HEK293 (cell line): ENCODE data around the gene LRRC34.

Source experiments
- CTCF ChIA-PET: fragments of 350-600 bp; formaldehyde crosslinking; extraction: SDS; loops from one replicate; lab custom pipeline; 2021; ENCODE audit warnings: antibody characterized with exemption; lab: Yijun Ruan, JAX
- POLR2A ChIA-PET: fragments of 300-600 bp; formaldehyde crosslinking; extraction: SDS; loops from one replicate; lab custom pipeline; 2020; ENCODE audit warnings: antibody characterized with exemption, inconsistent platforms; lab: Yijun Ruan, JAX
- H3K27ac ChIP-seq: fragments of 200-500 bp; sonication (Bioruptor generic); 2 replicates; pipeline ENCODE4 v1.5.1; 2014; ENCODE audit warnings: low read depth, low read length, control low read depth, inconsistent platforms; ENCODE audit errors: extremely low read depth
- H3K36me3 ChIP-seq, 2 experiments: fragments of 200-500 bp in 1 of 2; sonication (Bioruptor generic) in 1 of 2; 1 replicate in 1 of 2; 2 replicates in 1 of 2; pipeline ENCODE4 v1.5.1; 2014 to 2017; ENCODE audit warnings: inconsistent platforms in 2 of 2, low read length in 2 of 2; ENCODE audit not compliant: control insufficient read depth in 2 of 2, insufficient read depth in 1 of 2
- H3K4me1 ChIP-seq: fragments of 200-500 bp; sonication (Bioruptor generic); 2 replicates; pipeline ENCODE4 v1.5.1; 2014; ENCODE audit warnings: mild to moderate bottlenecking, low read length, inconsistent platforms; ENCODE audit not compliant: control insufficient read depth, insufficient read depth
- H3K4me3 ChIP-seq: 2 replicates; pipeline ENCODE4 v1.5.1; 2011; ENCODE audit warnings: low read depth, mild to moderate bottlenecking, control low read depth, low read length, moderate library complexity
- H3K9me3 ChIP-seq: fragments of 200-500 bp; sonication (Bioruptor generic); 2 replicates; pipeline ENCODE4 v1.5.1; 2014; ENCODE audit warnings: low read depth, low read length, inconsistent platforms; ENCODE audit not compliant: control insufficient read depth, insufficient read depth
- PRDM4 ChIP-seq: fragments of 450-650 bp; formaldehyde crosslinking; IDR thresholded peaks from 2 replicates; pipeline ENCODE4 v1.5.1; 2017; ENCODE audit warnings: missing biosample characterization, missing genetic modification characterization
- SCRT2 ChIP-seq: fragments of 450-650 bp; formaldehyde crosslinking; IDR thresholded peaks from 2 replicates; pipeline ENCODE4 v1.5.1; 2016; ENCODE audit warnings: missing biosample characterization, missing genetic modification characterization
- SETDB1 ChIP-seq: IDR thresholded peaks from one replicate; pipeline ENCODE4 v1.6.1; 2017; ENCODE audit warnings: mild to moderate bottlenecking, low read length, moderate library complexity, mixed read lengths; ENCODE audit not compliant: insufficient read length
- ZNF121 ChIP-seq: fragments of 450-650 bp; formaldehyde crosslinking; IDR thresholded peaks from 2 replicates; pipeline ENCODE4 v1.5.1; 2016; ENCODE audit warnings: missing biosample characterization, missing genetic modification characterization
- ZNF148 ChIP-seq: fragments of 450-650 bp; formaldehyde crosslinking; IDR thresholded peaks from 2 replicates; pipeline ENCODE4 v1.5.0; 2017; ENCODE audit warnings: missing biosample characterization, missing genetic modification characterization, borderline replicate concordance
- ZNF248 ChIP-seq: fragments of 450-650 bp; formaldehyde crosslinking; IDR thresholded peaks from 2 replicates; pipeline ENCODE4 v1.5.1; 2017; ENCODE audit warnings: missing biosample characterization, missing genetic modification characterization
- ZNF266 ChIP-seq: fragments of 450-650 bp; formaldehyde crosslinking; IDR thresholded peaks from 2 replicates; pipeline ENCODE4 v1.5.1; 2016; ENCODE audit warnings: missing biosample characterization, missing genetic modification characterization, low read depth
- ZNF391 ChIP-seq: fragments of 450-650 bp; formaldehyde crosslinking; IDR thresholded peaks from 2 replicates; pipeline ENCODE4 v1.5.1; 2016; ENCODE audit warnings: low read depth, missing biosample characterization, missing genetic modification characterization, borderline replicate concordance
- ZNF404 ChIP-seq: fragments of 450-650 bp; formaldehyde crosslinking; IDR thresholded peaks from 2 replicates; pipeline ENCODE4 v1.5.1; 2017; ENCODE audit warnings: missing biosample characterization, missing genetic modification characterization
- ZNF510 ChIP-seq: fragments of 450-650 bp; formaldehyde crosslinking; IDR thresholded peaks from 2 replicates; pipeline ENCODE4 v1.5.1; 2018; ENCODE audit warnings: mild to moderate bottlenecking, missing genetic modification characterization, missing biosample characterization; ENCODE audit not compliant: insufficient replicate concordance
- ZNF513 ChIP-seq: fragments of 450-650 bp; IDR thresholded peaks from 2 replicates; pipeline ENCODE4 v1.5.1; 2018; ENCODE audit warnings: missing biosample characterization, missing genetic modification characterization
- ZNF560 ChIP-seq: fragments of 450-650 bp; formaldehyde crosslinking; IDR thresholded peaks from 2 replicates; pipeline ENCODE4 v1.5.1; 2017; ENCODE audit warnings: missing biosample characterization, missing genetic modification characterization, borderline replicate concordance
- ZNF629 ChIP-seq: fragments of 450-650 bp; formaldehyde crosslinking; IDR thresholded peaks from 2 replicates; pipeline ENCODE4 v1.5.1; 2017; ENCODE audit warnings: missing biosample characterization, missing genetic modification characterization
- ZSCAN16 ChIP-seq: fragments of 450-650 bp; formaldehyde crosslinking; IDR thresholded peaks from 2 replicates; pipeline ENCODE4 v1.5.1; 2016; ENCODE audit warnings: missing biosample characterization, missing genetic modification characterization
- ZSCAN18 ChIP-seq: fragments of 450-650 bp; formaldehyde crosslinking; IDR thresholded peaks from 2 replicates; pipeline ENCODE4 v1.5.1; 2016; ENCODE audit warnings: missing biosample characterization, missing genetic modification characterization

LRRC34 gene

GRCh38 chr3:169777822-169778221 is 34.9 kb downstream of the LRRC34 start:
- Histone ChIP-seq H3K27ac (no peak overlapping the region), H3K4me3 (no peak overlapping the region), H3K36me3 (peaks cover 25 to 83% of the 10 kb centered on the region in 2 experiments), H3K9me3 (no peaks in the 10 kb centered on the region), H3K4me1 (no peaks in the 10 kb centered on the region)
- ChIA-PET CTCF (interaction anchor here (0.5 to 0.6 kb wide), 2 partner anchors 361 to 1614 kb away, joined by 3 read pairs; no protein-coding TSS in a partner anchor), POLR2A (no interaction called here)
- TF ChIP-seq ZNF404 (tag by site-specific recombination) (no peak), ZNF121 (tag by site-specific recombination) (peak; percentile 64; the same call in 1 of the 2 replicates), SCRT2 (tag by site-specific recombination) (no peak), PRDM4 (tag by site-specific recombination) (no peak), ZNF266 (tag by site-specific recombination) (no peak), ZNF391 (no peak), ZSCAN18 (no peak), ZNF148 (tag by site-specific recombination) (no peak)

- Histone ChIP-seq H3K4me3 (peak overlapping the region; percentile 93), H3K9me3 (no peaks in the 10 kb centered on the region), H3K27ac (no peak overlapping the region), H3K36me3 (peaks cover 3 to 48% of the 10 kb centered on the region in 2 experiments), H3K4me1 (no peaks in the 10 kb centered on the region)
- CTCF ChIA-PET = interaction anchor here (0.6 kb wide), 1 partner anchor 704 kb away, joined by 4 read pairs; no protein-coding TSS in a partner anchor
- no peak for TF ChIP-seq ZSCAN16 (tag by site-specific recombination)
- no peak for TF ChIP-seq ZNF510 (tag by site-specific recombination)
- no peak for TF ChIP-seq ZNF513
- no peak for TF ChIP-seq ZNF248
- no peak for TF ChIP-seq ZNF629 (tag by site-specific recombination)
- TF ChIP-seq ZNF560 (tag by site-specific recombination) = no peak
- TF ChIP-seq SETDB1 = no peak
- POLR2A ChIA-PET = interaction anchor here (2.6 kb wide), 1 partner anchor 38 kb away, joined by 6 read pairs; the partner anchor contains the start of genes LRRC34 and LRRIQ4
These were observed 38.5 kb downstream of the LRRC34 start for GRCh38 chr3:169774186-169774585.
